C4-2B (cell line): ENCODE measurements around the gene DPF3.

Source experiments
- H3K27ac ChIP-seq: fragments of 450-650 bp; 2 replicates; pipeline ENCODE4 v1.5.1; 2017
- CTCF ChIP-seq: fragments of 450-650 bp; conservative IDR thresholded peaks from 2 replicates; pipeline ENCODE4 v1.5.1; 2017; ENCODE audit warnings: mild to moderate bottlenecking
- ZFX ChIP-seq: fragments of 450-650 bp; IDR thresholded peaks from 2 replicates; pipeline ENCODE4 v1.6.1; 2017

The DPF3 gene

GRCh38 chr14:72839351-72839750 is 54.5 kb downstream of the DPF3 start:
- no peak overlapping the region for H3K27ac ChIP-seq
- TF ChIP-seq CTCF (no peak), ZFX (no peak)

GRCh38 chr14:72836085-72836484 is 57.8 kb downstream of the DPF3 start:
- H3K27ac ChIP-seq, result no peak overlapping the region
- TF ChIP-seq CTCF, result no peak
- no peak for TF ChIP-seq ZFX

- H3K27ac ChIP-seq, result no peak overlapping the region
- TF ChIP-seq CTCF (no peak), ZFX (no peak)
Observed at GRCh38 chr14:72833174-72833573, 60.7 kb downstream of the DPF3 start.

- no peak for TF ChIP-seq CTCF
- TF ChIP-seq ZFX, result no peak
- H3K27ac ChIP-seq, result no peak overlapping the region
Observed at GRCh38 chr14:72830786-72831594, 62.9 kb downstream of the DPF3 start.

GRCh38 chr14:72830356-72830755 is 63.5 kb downstream of the DPF3 start:
- H3K27ac ChIP-seq, result no peak overlapping the region
- TF ChIP-seq CTCF (no peak), ZFX (no peak)

- TF ChIP-seq ZFX (no peak), CTCF (no peak)
- H3K27ac ChIP-seq, result no peak overlapping the region
Observed at GRCh38 chr14:72828604-72829003, 65.3 kb downstream of the DPF3 start.

- H3K27ac ChIP-seq, result no peak overlapping the region
- no peak for TF ChIP-seq CTCF
- TF ChIP-seq ZFX, result no peak
Observed at GRCh38 chr14:72826039-72826438, 67.9 kb downstream of the DPF3 start.
